H9 (cell line): ENCODE measurements around the gene SEMA3A. TPM values are rescaled to one million over a fixed set of nuclear protein-coding genes. Genes with fewer than 3 reads are reported as not detected.

Source experiments
- DNase-seq: peaks from one replicate; pipeline ENCODE4 v3.0.0-alpha.2; 2017
- H2AFZ ChIP-seq: one replicate; pipeline ENCODE4 v1.6.1; 2013; ENCODE audit warnings: mild to moderate bottlenecking, low read length, control low read depth, moderate library complexity
- H2AK5ac ChIP-seq: 2 replicates; pipeline ENCODE4 v1.6.1; 2013; ENCODE audit warnings: low read length, control low read depth, mixed read lengths; ENCODE audit not compliant: insufficient read length
- H2BK120ac ChIP-seq: one replicate; pipeline ENCODE4 v1.6.1; 2013; ENCODE audit warnings: low read depth, mild to moderate bottlenecking, low read length, control low read depth, inconsistent platforms; ENCODE audit not compliant: poor library complexity, severe bottlenecking
- H2BK12ac ChIP-seq: 2 replicates; pipeline ENCODE4 v1.6.1; 2013; ENCODE audit warnings: low read length, control low read depth, mixed read lengths, low read depth; ENCODE audit not compliant: insufficient read length
- H2BK15ac ChIP-seq: 2 replicates; pipeline ENCODE4 v1.6.1; 2013; ENCODE audit warnings: low read depth, low read length, control low read depth
- H2BK20ac ChIP-seq: one replicate; pipeline ENCODE4 v1.6.1; 2013; ENCODE audit warnings: low read depth, mild to moderate bottlenecking, low read length, control low read depth, inconsistent platforms; ENCODE audit not compliant: poor library complexity, severe bottlenecking
- H2BK5ac ChIP-seq: 2 replicates; pipeline ENCODE4 v1.6.1; 2013; ENCODE audit warnings: low read length, control low read depth, mixed read lengths; ENCODE audit not compliant: insufficient read length
- H3K14ac ChIP-seq: 2 replicates; pipeline ENCODE4 v1.6.1; 2013; ENCODE audit warnings: low read length, control low read depth; ENCODE audit not compliant: insufficient read depth
- H3K18ac ChIP-seq: 2 replicates; pipeline ENCODE4 v1.6.1; 2013; ENCODE audit warnings: low read depth, mild to moderate bottlenecking, mixed read lengths, low read length, control low read depth; ENCODE audit not compliant: insufficient read length
- H3K23ac ChIP-seq: 2 replicates; pipeline ENCODE4 v1.6.1; 2013; ENCODE audit warnings: low read length, control low read depth, mixed read lengths, low read depth; ENCODE audit not compliant: insufficient read length
- H3K23me2 ChIP-seq: 2 replicates; pipeline ENCODE4 v1.6.1; 2013; ENCODE audit warnings: low read depth, mild to moderate bottlenecking, mixed read lengths, low read length, control low read depth; ENCODE audit not compliant: insufficient read length, poor library complexity, severe bottlenecking
- H3K27ac ChIP-seq: 2 replicates; pipeline ENCODE4 v1.5.1; 2013; ENCODE audit warnings: low read length, control low read depth, mixed read lengths, low read depth; ENCODE audit not compliant: insufficient read length
- H3K27me3 ChIP-seq: 2 replicates; pipeline ENCODE4 v1.6.1; 2013; ENCODE audit warnings: low read length, control low read depth, inconsistent platforms; ENCODE audit not compliant: insufficient read depth
- H3K4ac ChIP-seq: 2 replicates; pipeline ENCODE4 v1.6.1; 2013; ENCODE audit warnings: low read depth, mild to moderate bottlenecking, control low read depth, inconsistent platforms, low read length, moderate library complexity
- H3K4me1 ChIP-seq: 2 replicates; pipeline ENCODE4 v1.6.1; 2013; ENCODE audit warnings: low read length, control low read depth, inconsistent platforms; ENCODE audit not compliant: insufficient read depth
- H3K4me2 ChIP-seq: 2 replicates; pipeline ENCODE4 v1.6.1; 2013; ENCODE audit warnings: low read length, control low read depth, mixed read lengths; ENCODE audit not compliant: insufficient read length, insufficient read depth
- H3K56ac ChIP-seq: 2 replicates; pipeline ENCODE4 v1.6.1; 2013; ENCODE audit warnings: low read depth, mild to moderate bottlenecking, mixed read lengths, low read length, control low read depth; ENCODE audit not compliant: insufficient read length
- H3K79me1 ChIP-seq: 2 replicates; pipeline ENCODE4 v1.6.1; 2013; ENCODE audit warnings: low read depth, mild to moderate bottlenecking, moderate library complexity, low read length, control low read depth, inconsistent platforms; ENCODE audit not compliant: insufficient read depth, poor library complexity, severe bottlenecking
- H3K79me2 ChIP-seq: 2 replicates; pipeline ENCODE4 v1.6.1; 2013; ENCODE audit warnings: low read length, control low read depth, inconsistent platforms; ENCODE audit not compliant: insufficient read depth
- H3K9ac ChIP-seq: 2 replicates; pipeline ENCODE4 v1.6.1; 2013; ENCODE audit warnings: low read length, control low read depth, mixed read lengths; ENCODE audit not compliant: insufficient read length; ENCODE audit errors: extremely low read depth
- H3K9me3 ChIP-seq: one replicate; pipeline ENCODE4 v1.6.1; 2013; ENCODE audit warnings: low read depth, low read length, inconsistent platforms; ENCODE audit not compliant: control insufficient read depth
- H3T11ph ChIP-seq: one replicate; pipeline ENCODE4 v1.6.1; 2013; ENCODE audit warnings: mild to moderate bottlenecking, low read length, control low read depth, inconsistent platforms
- H4K20me1 ChIP-seq: one replicate; pipeline ENCODE4 v1.6.1; 2013; ENCODE audit not compliant: control insufficient read depth, insufficient read length, insufficient read depth
- H4K5ac ChIP-seq: 2 replicates; pipeline ENCODE4 v1.6.1; 2013; ENCODE audit warnings: low read depth, mild to moderate bottlenecking, mixed read lengths, low read length, control low read depth; ENCODE audit not compliant: insufficient read length
- H4K8ac ChIP-seq: replicated peaks from 2 replicates; pipeline ENCODE4 v1.6.1; 2013; ENCODE audit warnings: low read length, control low read depth, mixed read lengths, low read depth; ENCODE audit not compliant: insufficient read length
- H4K91ac ChIP-seq: 2 replicates; pipeline ENCODE4 v1.6.1; 2013; ENCODE audit warnings: low read depth, mild to moderate bottlenecking, moderate library complexity, mixed read lengths, low read length, control low read depth; ENCODE audit not compliant: insufficient read length
- H3K27ac Mint-ChIP-seq, 3 experiments: 2 replicates in 2 of 3; 3 replicates in 1 of 3; pipeline ENCODE4 v1.8.0; 2020 to 2021; ENCODE audit warnings: mixed read lengths in 3 of 3, mild to moderate bottlenecking in 1 of 3, moderate library complexity in 1 of 3
- H3K27me3 Mint-ChIP-seq: 2 replicates; pipeline ENCODE4 v1.8.0; 2021; ENCODE audit warnings: low read depth, mild to moderate bottlenecking, moderate library complexity, mixed read lengths
- H3K36me3 Mint-ChIP-seq, 3 experiments: 2 replicates in 2 of 3; 3 replicates in 1 of 3; pipeline ENCODE4 v1.8.0; 2020 to 2021; ENCODE audit warnings: low read depth in 3 of 3, mixed read lengths in 3 of 3; ENCODE audit not compliant: insufficient read depth in 1 of 3
- H3K4me1 Mint-ChIP-seq, 2 experiments: 2 replicates each; pipeline ENCODE4 v1.8.0; 2020; ENCODE audit warnings: mixed read lengths in 2 of 2
- H3K4me3 Mint-ChIP-seq, 2 experiments: 2 replicates in 1 of 2; 3 replicates in 1 of 2; pipeline ENCODE4 v1.8.0; 2020 to 2021; ENCODE audit warnings: mild to moderate bottlenecking in 2 of 2, mixed read lengths in 2 of 2, moderate library complexity in 1 of 2
- H3K9me3 Mint-ChIP-seq, 2 experiments: 2 replicates in 1 of 2; 3 replicates in 1 of 2; pipeline ENCODE4 v1.8.0; 2020; ENCODE audit warnings: mild to moderate bottlenecking in 2 of 2, mixed read lengths in 2 of 2, moderate library complexity in 1 of 2
- CTCF ChIP-seq: fragments of 200-600 bp; sonication (generic); conservative IDR thresholded peaks from 3 replicates; pipeline ENCODE4 v1.8.0; 2021; ENCODE audit warnings: antibody characterized with exemption, mild to moderate bottlenecking
- WGBS: extraction: QIAGEN DNeasy Blood & Tissue Kit; methylation state at CpG from one replicate; pipeline ENCODE4 v1.1.7; 2013; ENCODE audit warnings: missing lambda C conversion rate, low lambda C conversion rate, mixed read lengths; ENCODE audit not compliant: insufficient read length; ENCODE audit errors: extremely low coverage; 5-methylcytosine and 5-hydroxymethylcytosine counted together
- total RNA-seq: library from RNA; stranded (reverse); gene quantifications from 2 replicates; pipeline ENCODE4 v1.2.1, GENCODE V29; 2021

The SEMA3A gene
- total RNA-seq, 1 experiment from 2014 or later, result 60.0 TPM

- no peak overlapping the region for H2AFZ ChIP-seq
- no peaks in the 10 kb centered on the region for H3K9me3 ChIP-seq
- no peak overlapping the region for H4K5ac ChIP-seq
- no peak overlapping the region for H4K91ac ChIP-seq
- no peaks in the 10 kb centered on the region for H3K23me2 ChIP-seq
- peaks cover 4 to 12% (median 5%) of the 10 kb centered on the region in 3 experiments; a peak in 6 of 7 replicates for H3K36me3 Mint-ChIP-seq
- no peak overlapping the region for H2BK12ac ChIP-seq
- H3K27ac ChIP-seq, result no peak overlapping the region
- H3K4ac ChIP-seq, result no peak overlapping the region
- H3K9me3 Mint-ChIP-seq, result peaks cover 2 to 3% of the 10 kb centered on the region in 2 experiments; a peak in 1 of 5 replicates
- H3K27ac Mint-ChIP-seq, result peak overlapping the region; percentile 4 to 76 (median 13); a peak in 3 of 7 replicates
- H3K18ac ChIP-seq, result no peak overlapping the region
- H2BK120ac ChIP-seq, result no peak overlapping the region
- no CpG with 5 or more reads among the region's 4 CpGs for WGBS
- no peak overlapping the region for H2BK20ac ChIP-seq
- peaks cover 28 to 38% of the 10 kb centered on the region in 2 experiments for H3K4me1 Mint-ChIP-seq
- H4K8ac ChIP-seq, result no peak overlapping the region
- H3K79me2 ChIP-seq, result no peaks in the 10 kb centered on the region
- H3K4me3 Mint-ChIP-seq, result no peak overlapping the region
- H3K56ac ChIP-seq, result no peak overlapping the region
- H3K4me1 ChIP-seq, result no peaks in the 10 kb centered on the region
- H3K27me3 ChIP-seq, result no peaks in the 10 kb centered on the region
- H2BK15ac ChIP-seq, result no peak overlapping the region
- H3K14ac ChIP-seq, result no peak overlapping the region
- no peaks in the 10 kb centered on the region for H3K27me3 Mint-ChIP-seq
- no peaks in the 10 kb centered on the region for H4K20me1 ChIP-seq
- no peak overlapping the region for H3T11ph ChIP-seq
- H3K23ac ChIP-seq, result no peak overlapping the region
- TF ChIP-seq CTCF, result no peak
- DNase-seq, result no peak
- H2AK5ac ChIP-seq, result no peak overlapping the region
- no peak overlapping the region for H3K9ac ChIP-seq
- no peak overlapping the region for H2BK5ac ChIP-seq
- no peak overlapping the region for H3K4me2 ChIP-seq
- H3K79me1 ChIP-seq, result no peaks in the 10 kb centered on the region
Measured at GRCh38 chr7:84122582-84123360, 71.8 kb downstream of the SEMA3A start.
